Activated CD4-positive, CD25-positive, alpha-beta regulatory T cell treated with anti-CD3 and anti-CD28 coated beads, Interleukin-2, amount 50 U/mL, for 24 hours (primary cell): ENCODE data around the gene PDIA5.
"Not testable (repeated sequence)": the region's sequence is repeated elsewhere in the genome, so short reads cannot be mapped to it uniquely, and the experiment has no call there.

Source experiments
- ATAC-seq, 2 donors: fragments of 150-1000 bp; cut with Tn5 transposase; one replicate each; pipeline ENCODE4 v1.10.0; 2021; ENCODE audit warnings: mild to moderate bottlenecking in 1 of 2, moderate library complexity in 1 of 2

The PDIA5 gene

DNA sequence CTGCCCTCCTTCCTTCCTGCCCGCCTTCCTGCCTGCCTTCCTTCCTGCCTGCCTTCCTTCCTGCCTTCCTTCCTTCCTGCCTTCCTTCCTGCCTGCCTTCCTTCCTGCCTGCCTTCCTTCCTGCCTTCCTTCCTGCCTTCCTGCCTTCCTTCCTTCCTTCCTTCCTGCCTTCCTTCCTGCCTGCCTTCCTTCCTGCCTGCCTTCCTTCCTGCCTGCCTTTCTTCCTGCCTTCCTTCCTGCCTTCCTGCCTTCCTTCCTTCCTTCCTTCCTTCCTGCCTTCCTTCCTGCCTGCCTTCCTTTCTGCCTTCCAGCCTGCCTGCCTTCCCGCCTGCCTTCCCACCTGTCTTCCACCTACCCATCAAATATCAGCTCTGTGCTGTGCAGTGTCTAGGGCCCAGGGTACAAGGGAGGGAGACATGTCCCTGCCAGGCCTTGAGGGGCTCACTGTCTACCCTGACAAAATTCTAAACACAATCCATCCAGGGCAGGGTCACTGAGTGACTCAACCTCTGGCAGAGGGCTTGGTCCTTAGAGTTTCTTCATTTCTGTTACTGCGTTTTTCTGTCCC, 85.1 kb downstream of the PDIA5 start:
- not testable (repeated sequence) for ATAC-seq

DNA sequence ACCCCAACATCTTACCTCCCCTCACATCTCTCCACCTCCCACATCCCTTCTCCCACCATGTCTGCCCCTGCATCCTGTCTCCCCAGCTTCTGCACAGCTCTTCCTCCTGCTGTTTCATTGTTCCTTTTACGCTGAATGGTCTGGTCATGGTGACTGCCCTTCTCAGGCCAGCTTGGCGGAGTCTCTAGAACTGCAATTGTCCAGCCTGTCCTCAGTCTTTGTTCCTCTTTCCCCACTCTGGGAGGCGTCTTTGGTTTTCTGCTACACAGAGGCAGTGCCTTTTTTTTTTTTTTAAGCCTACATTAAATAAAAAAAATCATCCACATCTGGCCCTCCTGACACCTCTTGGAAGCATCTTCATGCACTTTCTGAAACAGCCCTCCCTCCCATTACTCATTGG, 85.9 kb downstream of the PDIA5 start:
- ATAC-seq = no peak

DNA sequence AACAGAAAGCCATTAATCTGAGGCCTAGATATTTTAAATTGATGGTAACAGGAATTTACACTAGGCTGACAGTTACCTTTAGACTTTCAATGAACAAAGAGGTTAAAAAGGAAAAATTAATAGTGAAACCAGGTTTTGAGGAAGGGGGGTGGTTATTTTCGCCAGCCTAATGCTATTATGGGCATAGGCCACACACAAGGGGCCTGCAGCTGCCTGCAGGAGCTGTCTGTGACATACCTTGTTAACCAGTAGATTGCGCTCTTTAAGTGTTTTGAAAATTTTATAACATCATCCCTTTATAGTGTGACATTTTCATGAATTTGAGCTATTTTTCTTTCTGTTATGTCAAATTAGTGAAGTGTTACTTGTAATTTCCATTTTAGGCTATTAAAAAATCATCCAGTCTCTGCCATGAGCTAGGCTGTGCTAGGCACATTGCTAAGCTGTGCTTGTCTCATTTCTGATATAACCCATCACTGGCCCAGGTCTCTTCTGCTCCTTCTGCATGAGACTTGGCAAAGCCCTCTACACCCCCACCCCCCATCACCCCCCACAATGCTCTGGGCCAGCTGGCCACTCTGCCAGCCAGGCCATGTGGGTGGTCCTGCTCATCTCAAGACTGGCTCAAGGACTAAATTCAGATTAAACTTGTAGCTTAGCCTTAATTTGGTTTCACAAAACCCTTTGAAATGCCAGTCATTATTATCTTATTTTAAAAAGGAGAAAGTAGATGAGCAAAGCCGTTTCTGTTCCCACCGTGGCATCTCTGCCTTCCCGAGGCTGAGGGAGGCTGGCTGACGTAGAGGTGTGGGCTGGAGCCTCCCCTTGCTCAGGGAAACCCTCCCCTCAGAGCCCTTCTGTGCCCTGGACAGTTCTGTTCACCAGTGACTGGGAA, 86.5 kb downstream of the PDIA5 start:
- ATAC-seq = no peak

- no peak for ATAC-seq
Observed at GRCh38 chr3:123154020-123154985, 87.5 kb downstream of the PDIA5 start.

DNA sequence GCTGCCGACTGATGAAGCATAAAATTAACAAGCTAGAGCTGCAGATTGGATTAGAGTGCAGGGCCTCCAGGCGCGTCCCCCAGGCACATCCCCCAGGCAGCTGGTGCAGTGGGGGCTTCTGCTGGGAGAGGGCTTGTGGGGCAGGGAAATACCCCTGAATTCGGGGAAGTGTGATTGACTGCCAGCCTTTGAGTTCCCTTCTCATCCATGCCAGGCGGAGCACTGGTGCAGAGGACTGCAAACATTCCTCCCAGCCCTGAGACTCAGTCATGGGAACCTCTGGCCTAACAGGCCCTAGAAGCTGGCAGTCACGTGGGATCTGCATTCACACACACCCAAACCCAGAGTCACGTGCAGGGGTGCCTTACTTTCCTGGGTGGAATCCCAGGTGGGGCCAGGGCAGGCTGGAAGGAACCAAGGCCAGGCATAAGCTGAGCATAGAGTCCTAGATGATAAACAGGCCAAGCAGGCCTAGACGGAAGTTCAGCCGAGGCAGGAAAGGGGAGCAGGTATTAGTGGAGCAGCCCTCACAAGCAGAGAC, 88.7 kb downstream of the PDIA5 start:
- ATAC-seq = no peak

GRCh38 chr3:123156276-123156995, 89.6 kb downstream of the PDIA5 start:
- ATAC-seq = peak in 1 of 2 donors; percentile 25

GRCh38 chr3:123157209-123157597, 90.4 kb downstream of the PDIA5 start:
- no peak for ATAC-seq

GRCh38 chr3:123157598-123158287, 90.9 kb downstream of the PDIA5 start:
- no peak for ATAC-seq

DNA sequence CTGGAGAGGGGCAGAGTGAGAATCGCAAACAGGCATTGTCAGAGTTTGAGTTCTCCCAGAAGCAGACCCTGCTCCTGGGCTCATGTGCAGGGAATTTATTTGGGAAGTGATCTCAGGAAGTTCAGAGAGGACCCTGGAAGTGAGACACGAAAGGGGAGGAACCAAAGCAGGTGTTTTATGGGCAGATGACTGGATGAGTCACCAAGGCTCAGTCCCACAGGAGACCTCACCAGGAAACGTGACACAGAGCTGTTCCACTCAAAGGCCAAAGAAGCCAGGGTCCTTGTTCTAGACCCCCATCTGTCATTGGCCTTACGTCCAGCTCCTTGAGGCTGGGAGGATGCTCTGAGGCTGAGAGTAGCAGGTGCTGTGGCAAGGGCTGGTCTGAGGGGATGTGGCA, 91.5 kb downstream of the PDIA5 start:
- no peak for ATAC-seq

DNA sequence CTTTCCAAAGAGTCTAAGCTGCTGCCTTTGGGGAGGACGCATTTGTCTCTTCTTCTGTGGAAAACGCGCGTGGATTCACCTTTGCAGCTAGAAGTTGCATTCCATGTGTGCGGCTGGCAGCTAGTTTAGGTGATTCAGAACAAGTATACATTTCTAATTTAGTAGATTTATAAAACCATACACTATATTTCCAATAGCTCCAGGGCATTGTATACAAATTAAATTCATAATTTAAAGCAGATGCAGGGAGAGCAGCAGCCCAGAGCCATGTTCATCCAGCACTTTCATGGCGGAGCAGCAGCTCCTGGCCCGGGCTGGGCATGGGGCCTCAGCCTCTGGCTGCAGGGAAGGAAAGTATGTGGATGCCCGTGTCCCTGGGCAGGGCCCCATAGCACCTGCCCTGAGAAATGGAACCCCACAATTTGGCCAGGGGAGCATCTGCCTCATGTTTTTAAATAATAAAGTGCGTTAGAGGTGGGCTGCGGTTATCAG, 92.1 kb downstream of the PDIA5 start:
- ATAC-seq = no peak

DNA sequence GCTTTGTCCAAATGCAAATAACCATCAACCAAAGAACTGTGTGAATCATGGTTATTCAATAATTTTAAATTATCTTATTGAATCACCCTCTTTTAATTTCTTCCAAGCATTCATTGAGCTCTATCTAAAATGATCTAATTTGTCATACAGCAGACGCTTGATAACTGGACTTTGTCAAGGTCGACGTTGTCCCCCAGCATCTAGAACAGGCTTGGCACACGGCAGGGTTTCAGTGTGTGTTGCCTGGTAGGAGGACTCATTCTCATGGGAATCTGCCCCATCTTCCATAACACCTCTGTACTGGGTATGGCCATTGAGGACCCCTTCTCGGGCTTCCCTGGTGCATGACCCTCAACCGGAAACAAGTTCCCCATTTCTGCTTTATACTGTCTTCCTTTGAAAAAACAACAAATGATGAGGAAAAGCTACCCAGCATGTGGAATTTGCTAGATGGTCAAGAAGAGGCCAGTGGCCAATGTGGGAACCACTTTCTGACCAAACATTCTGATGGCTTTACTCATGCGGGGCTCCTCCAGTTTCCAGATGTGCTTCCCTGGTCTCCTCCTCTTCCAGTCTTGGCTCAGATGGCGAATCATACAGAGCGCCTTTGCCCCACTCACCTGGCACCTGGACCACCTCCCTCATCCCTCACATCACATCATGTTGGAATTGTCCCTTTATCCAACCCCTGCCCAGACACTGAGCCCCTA, 93.3 kb downstream of the PDIA5 start:
- no peak for ATAC-seq

DNA sequence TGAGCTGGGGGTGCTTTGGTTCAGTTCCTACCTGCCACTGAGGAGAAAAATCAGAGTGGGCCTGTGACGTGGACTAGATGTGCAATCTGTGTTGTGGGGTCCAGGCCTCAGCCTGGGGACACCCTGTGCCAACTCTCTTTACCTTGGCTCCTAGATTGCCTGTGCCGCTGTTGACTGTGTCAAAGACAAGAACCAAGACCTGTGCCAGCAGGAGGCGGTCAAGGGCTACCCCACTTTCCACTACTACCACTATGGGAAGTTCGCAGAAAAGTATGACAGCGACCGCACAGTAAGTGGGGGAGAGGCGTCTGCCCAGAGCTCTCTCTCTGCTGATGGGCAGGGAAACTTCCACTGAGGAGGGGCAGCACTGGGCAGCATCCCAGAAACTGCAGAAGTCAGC, 94.3 kb downstream of the PDIA5 start:
- ATAC-seq = no peak

DNA sequence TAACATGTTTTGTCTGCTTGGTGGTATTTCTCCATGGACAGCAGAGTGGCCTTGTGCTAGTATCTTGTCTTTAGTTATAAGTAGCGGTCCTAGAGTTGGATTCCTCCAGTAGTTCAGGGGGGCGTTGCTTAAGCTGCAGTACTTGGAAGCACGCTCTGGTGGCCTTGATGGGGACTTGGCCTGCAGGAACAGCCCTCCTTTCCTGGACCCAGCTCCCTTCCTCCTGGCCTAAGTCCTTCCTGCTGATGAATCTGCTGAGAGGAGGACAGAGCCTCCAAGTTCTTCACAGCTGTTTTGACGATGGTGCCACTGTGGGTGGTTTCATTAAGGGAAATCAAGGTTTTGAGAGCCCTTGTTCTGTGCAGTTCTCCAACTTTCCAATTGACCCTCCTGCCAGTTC, 96.3 kb downstream of the PDIA5 start:
- ATAC-seq = no peak

DNA sequence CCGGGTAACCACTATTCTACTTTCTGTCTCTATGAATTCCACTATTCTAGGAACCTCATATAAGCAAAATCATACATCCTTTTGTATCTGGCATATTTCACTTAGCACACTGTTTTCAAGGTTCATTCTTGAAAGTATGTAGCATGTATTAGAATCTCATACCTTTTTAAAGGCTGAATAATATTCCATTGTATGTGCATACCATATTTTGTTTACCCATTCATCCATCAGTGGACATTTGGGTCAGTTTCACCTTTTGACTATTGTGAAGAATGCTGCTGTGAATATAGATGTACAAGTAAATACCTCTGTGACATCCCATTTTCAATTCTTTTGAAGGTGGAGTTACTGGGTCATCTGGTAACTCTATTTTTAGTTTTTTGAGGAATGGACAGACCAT, 98.3 kb downstream of the PDIA5 start:
- ATAC-seq = no peak

DNA sequence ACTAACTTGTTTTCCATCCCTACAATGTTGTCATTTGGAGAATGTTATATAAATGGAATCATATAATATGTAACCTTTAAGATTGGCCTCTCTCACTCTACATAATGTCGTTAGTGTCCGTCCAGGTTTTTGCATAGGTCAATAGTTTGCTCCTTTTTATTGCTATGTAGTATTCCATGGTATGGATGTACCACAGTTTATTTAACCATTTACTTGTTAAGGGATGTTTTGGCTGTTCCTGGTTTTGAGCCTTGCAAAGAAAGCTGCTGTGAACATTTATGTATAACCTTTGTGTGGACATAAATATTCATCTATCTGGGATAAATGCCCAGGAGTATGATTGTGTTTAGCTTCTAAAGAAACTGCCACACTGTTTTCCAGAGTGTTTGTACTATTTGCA, 100.9 kb downstream of the PDIA5 start:
- ATAC-seq = no peak

DNA sequence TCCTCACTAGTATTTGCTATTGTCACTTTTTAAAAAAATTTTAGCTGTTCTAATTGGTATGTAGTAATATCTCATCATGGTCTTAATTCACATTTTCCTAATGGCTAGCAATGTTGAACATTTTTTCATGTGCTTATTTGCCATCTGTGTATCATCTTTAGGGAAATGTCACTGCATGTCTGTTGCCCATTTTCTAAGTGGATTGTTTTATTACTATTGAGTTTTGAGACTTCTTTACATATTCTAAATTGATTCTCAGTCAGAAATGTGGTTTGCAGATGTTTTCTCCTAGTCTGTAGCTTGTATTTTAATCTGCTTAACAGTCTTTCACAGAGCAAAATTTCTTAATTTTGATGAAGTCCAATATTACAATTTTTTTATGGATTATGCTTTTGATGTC, 101.3 kb downstream of the PDIA5 start:
- no peak for ATAC-seq

DNA sequence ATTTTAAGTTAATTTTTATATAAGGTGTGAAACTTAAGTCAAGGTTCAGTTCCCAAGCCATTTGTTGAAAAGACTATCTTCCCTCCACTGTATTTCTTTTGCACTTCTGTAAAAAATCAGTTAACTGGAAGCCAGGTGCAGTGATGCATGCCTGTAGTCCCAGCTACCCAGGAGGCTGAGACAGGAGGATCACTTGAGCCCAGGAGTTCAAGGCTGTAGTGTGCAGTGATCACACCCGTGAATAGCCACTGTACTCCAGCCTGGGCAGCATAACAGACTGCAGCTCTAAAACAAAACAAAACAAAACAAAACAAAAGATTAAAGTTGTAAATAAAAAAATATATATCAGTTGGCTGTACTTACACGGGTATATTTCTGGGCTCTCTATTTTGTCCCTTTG, 101.8 kb downstream of the PDIA5 start:
- no peak for ATAC-seq

DNA sequence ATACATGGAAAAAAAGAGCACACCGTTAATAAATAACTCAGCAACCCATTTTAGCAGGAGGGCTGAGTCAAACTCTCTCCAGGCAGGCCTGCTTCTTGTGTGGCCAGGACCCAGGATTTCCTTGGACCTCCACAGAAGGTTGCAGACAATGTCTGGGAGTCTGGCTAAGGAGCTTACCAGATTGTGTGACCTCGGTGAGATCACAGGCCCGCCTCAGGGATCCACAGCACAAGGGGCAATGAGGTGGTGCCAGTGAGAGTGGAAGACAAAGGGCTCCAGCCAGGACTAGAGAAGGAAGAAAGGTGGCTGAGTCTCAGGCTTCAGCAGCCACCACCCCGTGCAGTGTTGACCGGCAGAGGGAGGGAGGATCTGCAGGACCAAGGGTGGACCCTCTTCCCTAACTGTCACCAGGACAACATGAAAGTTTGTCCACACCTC, 102.7 kb downstream of the PDIA5 start:
- no peak for ATAC-seq

- no peak for ATAC-seq
Observed at GRCh38 chr3:123169930-123170329, 103.1 kb downstream of the PDIA5 start.

DNA sequence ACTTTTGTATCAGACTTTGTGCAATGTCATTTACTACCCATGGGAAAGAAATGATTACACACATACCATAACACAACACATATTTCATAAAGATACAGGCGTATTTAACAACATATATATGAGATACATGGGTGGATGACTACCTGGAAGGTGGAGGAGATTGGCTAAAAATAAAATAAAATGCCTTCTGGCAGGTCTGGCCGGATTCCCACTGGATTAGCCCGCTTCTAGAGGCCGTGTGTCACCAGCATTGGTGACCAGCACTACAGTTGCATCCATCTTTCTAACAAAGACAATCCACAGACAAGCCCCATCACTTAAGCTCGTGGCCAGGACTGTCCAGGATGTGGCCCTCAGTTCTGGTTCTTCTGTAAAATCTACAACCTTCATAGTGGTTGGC, 114.0 kb downstream of the PDIA5 start:
- no peak for ATAC-seq

- ATAC-seq = no peak
Observed at GRCh38 chr3:123186695-123187094, 119.9 kb downstream of the PDIA5 start.
